ENCODE results near the gene ANKRD23. TPM values are rescaled to one million over a fixed set of nuclear protein-coding genes. Genes with fewer than 3 reads are reported as not detected.

ANKRD23 gene
- total and polyA plus RNA-seq, 2 of the 13 experiments (the other 11 are each of a cell fraction or from before 2014, with no cell fraction given): 1.5 to 1.6 TPM

GRCh38 chr2:96824079-96824870, 19.5 kb downstream of the ANKRD23 start (continued):
- TF ChIP-seq ZNF263 (CRISPR knock-in tag; IDR thresholded peaks at IDR 0.05) (0 out of 2 replicates have a peak, but pooled peaks have one; percentile 40), ZNF605 (CRISPR knock-in tag; IDR thresholded peaks at IDR 0.05) (0 out of 2 replicates have a peak, but pooled peaks have one; percentile 51)

GRCh38 chr2:96823198-96823597, 20.6 kb downstream of the ANKRD23 start:
- peaks cover 28 to 71% of the 10 kb centered on the region in 2 experiments for H3K36me3 ChIP-seq (replicated peaks in 1 of 2; ENCODE audit: control insufficient read depth in 1 of 2, insufficient read depth in 2 of 2, low read length in 2 of 2)
- 0 out of 2 replicates have a peak overlapping the region, but pooled peaks have one; percentile 5 for H3K4me2 ChIP-seq (ENCODE audit: low read depth, low read length)
- H3K79me2 ChIP-seq (ENCODE audit: insufficient read depth, low read length): peaks cover 75% of the 10 kb centered on the region
- in situ Hi-C loops (cut with HindIII; ENCODE audit: extremely low pct_ligation_motif_present, low pct_unique_long_range_greater_than_20kb) (no loop called here), intact Hi-C loops (cut with micrococcal nuclease; ENCODE audit: unreplicated experiment) (no loop called here)
- ATAC-seq (no peak), FAIRE-seq (no peak), DNase-seq (ENCODE audit: low spot score) (no peak)
- H4K20me1 ChIP-seq (ENCODE audit: insufficient read depth, low read length): peaks cover 69% of the 10 kb centered on the region
- no peak overlapping the region for H3K9ac ChIP-seq (ENCODE audit: insufficient read depth, low read depth, low read length)
- peaks cover 64% of the 10 kb centered on the region for H3K4me1 ChIP-seq (ENCODE audit: insufficient read depth, low read length)
- WGBS (ENCODE audit: low lambda C conversion rate): 94% methylated on average over 11 of the region's 11 CpGs
- no peaks in the 10 kb centered on the region for H3K9me3 ChIP-seq (ENCODE audit: low read length)
- H2AFZ ChIP-seq (ENCODE audit: low read length): no peak overlapping the region
- no peak overlapping the region for H3K4me3 ChIP-seq (replicated peaks in 1 of 3; ENCODE audit: insufficient read depth in 1 of 3, low read depth in 2 of 3, low read length in 3 of 3)
- CTCF ChIA-PET (ENCODE audit: low intra/inter-chr PET ratio, low total read pairs): no interaction called here
- H3K27ac ChIP-seq (ENCODE audit: extremely low read length, insufficient read depth, low read length): peak overlapping the region; percentile 5
- H3K27me3 ChIP-seq (ENCODE audit: control insufficient read depth in 1 of 2, insufficient read depth in 2 of 2, low read length in 2 of 2): no peaks in the 10 kb centered on the region
- peak in 1 of 2 experiments; percentile 18; a peak in 1 of 4 replicates for TF ChIP-seq POLR2A (IDR thresholded peaks at IDR 0.05; ENCODE audit: insufficient read depth in 1 of 2, low read depth in 2 of 2, low read length in 2 of 2)
- TF ChIP-seq ZNF687 (CRISPR knock-in tag; IDR thresholded peaks at IDR 0.05): peak; percentile 47
- no peak for TF ChIP-seq MLX (CRISPR knock-in tag; IDR thresholded peaks at IDR 0.05)
- no peak for TF ChIP-seq ZNF513 (CRISPR knock-in tag; conservative IDR thresholded peaks at IDR 0.05)
- TF ChIP-seq ZFY (CRISPR knock-in tag; IDR thresholded peaks at IDR 0.05): 0 out of 2 replicates have a peak, but pooled peaks have one; percentile 14
- TF ChIP-seq AGO2 (optimal IDR thresholded peaks at IDR 0.05; ENCODE audit: low read depth, low read length): peak; percentile 62
- no peak for TF ChIP-seq ZNF329 (CRISPR knock-in tag; IDR thresholded peaks at IDR 0.05; ENCODE audit: low read depth)
- POLR2A ChIA-PET: interaction anchor here (0.9 to 1.3 kb wide), 3 partner anchors 15 to 38 kb away, joined by 3 read pairs; partner anchors contain the start of gene ANKRD39
- BruUV-seq (replicated peaks): no TSS peak

Measured in HepG2 (cell line).